GM12878 (cell line): ENCODE results near the gene PDE6B. TPM values are rescaled to one million over a fixed set of nuclear protein-coding genes. Genes with fewer than 3 reads are reported as not detected.

Experiments
- ATAC-seq: fragments of 200-7000 bp; cut with Tn5 transposase; 3 replicates; pipeline ENCODE4 v1.9.1; 2020; ENCODE audit warnings: mild to moderate bottlenecking, moderate library complexity
- BruUV-seq: library from RNA; stranded (reverse); fragments of 400-500 nt; replicated peaks from 2 replicates; lab custom pipeline; 2021; lab: Mats Ljungman, UMichigan
- CTCF ChIA-PET: fragments of 300-600 bp; sonication (Branson Sonifier 250); formaldehyde crosslinking; extraction: SDS; loops from one replicate; lab custom pipeline; 2021; ENCODE audit warnings: inconsistent platforms; lab: Yijun Ruan, JAX
- POLR2A ChIA-PET: fragments of 350-600 bp; formaldehyde crosslinking; extraction: SDS; loops from one replicate; lab custom pipeline; 2021; ENCODE audit warnings: inconsistent platforms; lab: Charles Lee
- RAD21 ChIA-PET: fragments of 300-600 bp; sonication (Branson Sonifier 250); formaldehyde crosslinking; loops from one replicate; lab custom pipeline; 2023; ENCODE audit warnings: antibody characterized with exemption; ENCODE audit not compliant: unreplicated experiment; lab: Charles Lee
- SMC1A ChIA-PET: fragments of 300-600 bp; sonication (Branson Sonifier 250); formaldehyde crosslinking; loops from one replicate; lab custom pipeline; 2023; ENCODE audit not compliant: unreplicated experiment, uncharacterized antibody; lab: Charles Lee
- DNase-seq: peaks from one replicate; pipeline ENCODE4 v3.0.0-alpha.2; 2011; ENCODE audit warnings: low read depth, low spot score
- FAIRE-seq: peaks from 3 replicates; lab custom pipeline; 2011; peaks lifted over from hg19 to GRCh38; lab: Jason Lieb, UNC
- H2AFZ ChIP-seq: 2 replicates; pipeline ENCODE4 v1.6.0; 2011; ENCODE audit warnings: low read depth, low read length, control low read depth; ENCODE audit not compliant: control insufficient read depth
- H3K27ac ChIP-seq: 2 replicates; pipeline ENCODE4 v1.5.1; 2011; ENCODE audit warnings: control low read depth; ENCODE audit not compliant: control insufficient read depth, insufficient read depth
- H3K27me3 ChIP-seq, 2 experiments: replicated peaks in 1 of 2; 2 replicates each; pipeline versions ENCODE4 v1.6.0 to v1.6.1; 2011; ENCODE audit warnings: low read length in 1 of 2; ENCODE audit not compliant: control insufficient read depth in 2 of 2, insufficient read depth in 2 of 2
- H3K36me3 ChIP-seq, 2 experiments: 2 replicates each; pipeline ENCODE4 v1.5.1; 2011; ENCODE audit warnings: low read length in 1 of 2; ENCODE audit not compliant: control insufficient read depth in 2 of 2, insufficient read depth in 2 of 2
- H3K4me1 ChIP-seq: 2 replicates; pipeline ENCODE4 v1.6.1; 2011; ENCODE audit warnings: mild to moderate bottlenecking, low read length, moderate library complexity, mixed read lengths; ENCODE audit not compliant: control insufficient read depth, insufficient read depth
- H3K4me2 ChIP-seq: 2 replicates; pipeline ENCODE4 v1.6.0; 2011; ENCODE audit warnings: control low read depth; ENCODE audit not compliant: control insufficient read depth, insufficient read depth
- H3K4me3 ChIP-seq: fragments of 200-600 bp; sonication (generic); 2 replicates; pipeline ENCODE4 v1.5.1; 2016
- H3K79me2 ChIP-seq: 2 replicates; pipeline ENCODE4 v1.6.0; 2011; ENCODE audit warnings: low read length; ENCODE audit not compliant: control insufficient read depth, insufficient read depth
- H3K9ac ChIP-seq: 2 replicates; pipeline ENCODE4 v1.8.0; 2011; ENCODE audit warnings: low read length, control low read depth, mixed read lengths; ENCODE audit not compliant: control insufficient read depth, insufficient read depth
- H3K9me3 ChIP-seq: replicated peaks from 3 replicates; pipeline ENCODE4 v1.5.1; 2011; ENCODE audit warnings: mild to moderate bottlenecking, low read length; ENCODE audit not compliant: control insufficient read depth, insufficient read depth
- H4K20me1 ChIP-seq: 2 replicates; pipeline ENCODE4 v1.6.0; 2011; ENCODE audit not compliant: control insufficient read depth, insufficient read depth
- BCLAF1 ChIP-seq: fragments of 450-650 bp; IDR thresholded peaks from 2 replicates; pipeline ENCODE4 v1.6.1; 2017; ENCODE audit warnings: antibody characterized with exemption, mild to moderate bottlenecking, moderate library complexity
- CBFB ChIP-seq: IDR thresholded peaks from 2 replicates; pipeline ENCODE4 v1.6.1; 2016; ENCODE audit warnings: antibody characterized with exemption, low read depth
- DPF2 ChIP-seq: fragments of 450-650 bp; IDR thresholded peaks from 2 replicates; pipeline ENCODE4 v1.6.1; 2017; ENCODE audit warnings: mild to moderate bottlenecking
- E2F8 ChIP-seq: fragments of 450-650 bp; IDR thresholded peaks from 2 replicates; pipeline ENCODE4 v1.6.1; 2018; ENCODE audit warnings: mild to moderate bottlenecking, low read depth, moderate library complexity; ENCODE audit not compliant: partially characterized antibody
- GABPA ChIP-seq: IDR thresholded peaks from 2 replicates; pipeline ENCODE4 v1.6.1; 2014; ENCODE audit warnings: antibody characterized with exemption, low read depth, mild to moderate bottlenecking, inconsistent platforms
- JUND ChIP-seq: IDR thresholded peaks from 2 replicates; pipeline ENCODE4 v1.6.1; 2012; ENCODE audit warnings: low read depth, mild to moderate bottlenecking, low read length, improper control_type of control experiment, moderate library complexity
- KDM1A ChIP-seq: fragments of 200-600 bp; sonication (generic); IDR thresholded peaks from 2 replicates; pipeline ENCODE4 v1.6.1; 2016; ENCODE audit warnings: borderline replicate concordance
- MAX ChIP-seq: IDR thresholded peaks from 2 replicates; pipeline ENCODE4 v1.6.1; 2012; ENCODE audit warnings: low read depth, low read length, improper control_type of control experiment
- NR2C2 ChIP-seq: IDR thresholded peaks from 2 replicates; pipeline ENCODE4 v1.6.1; 2011; ENCODE audit warnings: borderline replicate concordance, low read depth; ENCODE audit not compliant: control insufficient read depth, insufficient read length
- PAX5 ChIP-seq: IDR thresholded peaks from 2 replicates; pipeline ENCODE4 v1.6.1; 2011; ENCODE audit warnings: low read depth, low read length, borderline replicate concordance
- SMC3 ChIP-seq: IDR thresholded peaks from 2 replicates; pipeline ENCODE4 v1.6.1; 2011; ENCODE audit warnings: low read length, improper control_type of control experiment, borderline replicate concordance
- WGBS: methylation state at CpG from one replicate; pipeline ENCODE4 v1.1.6; 2016; ENCODE audit warnings: low lambda C conversion rate; ENCODE audit not compliant: insufficient replicate concordance, insufficient coverage; ENCODE audit errors: missing lambda C conversion rate; 5-methylcytosine and 5-hydroxymethylcytosine counted together
- in situ Hi-C: fragments of 300-500 bp; cut with MboI; formaldehyde crosslinking; loops from 9 replicates; pipeline ENCODE4 v1.14.3; 2018; ENCODE audit warnings: mixed read lengths
- intact Hi-C: fragments of 100-400 bp; cut with micrococcal nuclease; formaldehyde crosslinking; loops from one replicate; pipeline ENCODE4 v1.14.2; 2022; ENCODE audit not compliant: unreplicated experiment
- polyA plus RNA-seq, 11 experiments: library from polyadenylated mRNA; depleted of rRNA in 4 of 11; unstranded in 6 of 11; stranded (reverse) in 5 of 11; fragments of >200 nt; fragmentation: Nextera tagmentation in 4 of 11; fragmentation: Illumina TruSeq in 1 of 11; extraction: Ambion mirVana in 4 of 11; extraction: Trizol in 1 of 11; gene quantifications; 1 replicate in 1 of 11; 2 replicates in 10 of 11; pipeline versions ENCODE4 v1.2.1 to v1.2.3, GENCODE V29; 2011 to 2016; ENCODE audit warnings: inconsistent platforms in 2 of 11, missing spikeins in 2 of 11, low read depth in 1 of 11
- total RNA-seq, 4 experiments: library from RNA; depleted of rRNA in 3 of 4; stranded (reverse); fragments of >200 nt in 3 of 4; fragmentation: Illumina TruSeq in 1 of 4; extraction: Trizol in 1 of 4; gene quantifications; 2 replicates each; pipeline versions ENCODE4 v1.2.1 to v1.2.3, GENCODE V29; 2013 to 2021

PDE6B gene
- total and polyA plus RNA-seq, 10 of the 15 experiments (the other 5 are each of a cell fraction or from before 2014, with no cell fraction given): 2.6 to 6.4 (median 3.8) TPM

DNA sequence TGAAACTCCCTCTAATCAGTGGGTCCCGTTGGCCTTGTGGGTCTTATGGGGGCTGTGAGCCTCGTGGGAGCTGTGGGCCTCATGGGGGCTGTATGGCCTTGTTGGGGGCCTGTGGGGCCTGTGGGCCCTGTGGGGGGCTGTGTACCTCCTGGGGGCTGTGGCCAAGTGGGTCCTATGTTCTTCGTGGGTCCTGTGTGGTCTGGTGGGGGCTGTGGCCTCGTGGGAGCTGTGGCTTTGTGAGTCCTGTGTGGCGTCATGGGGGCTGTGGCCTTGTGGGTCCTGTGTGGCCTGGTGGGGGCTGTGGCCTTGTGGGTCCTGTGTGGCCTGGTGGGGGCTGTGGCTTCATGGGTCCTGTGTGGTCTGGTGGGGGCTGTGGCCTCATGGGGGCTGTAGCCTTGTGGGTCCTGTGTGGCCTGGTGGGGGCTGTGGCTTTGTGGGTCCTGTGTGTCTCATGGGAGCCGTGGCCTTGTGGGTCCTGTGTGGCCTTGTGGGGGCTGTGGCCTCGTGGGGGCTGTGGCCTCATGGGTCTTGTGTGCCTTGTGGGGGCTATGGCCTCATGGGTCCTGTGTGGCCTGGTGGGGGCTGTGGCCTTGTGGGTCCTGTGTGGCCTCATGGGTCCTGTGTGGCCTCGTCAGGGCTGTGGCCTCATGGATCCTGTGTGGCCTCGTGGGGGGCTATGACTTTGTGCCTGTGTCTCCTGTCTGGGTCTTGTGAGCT, 87.7 kb downstream of the PDE6B start:
- BruUV-seq: no TSS peak
- Histone ChIP-seq H3K27ac (no peak overlapping the region), H3K4me2 (no peak overlapping the region), H4K20me1 (no peaks in the 10 kb centered on the region), H3K4me1 (no peaks in the 10 kb centered on the region), H3K79me2 (peaks cover 36% of the 10 kb centered on the region), H3K9me3 (no peaks in the 10 kb centered on the region), H3K4me3 (no peak overlapping the region), H2AFZ (no peak overlapping the region), H3K36me3 (peaks cover 2 to 3% of the 10 kb centered on the region in 2 experiments; a peak in 3 of 4 replicates), H3K9ac (no peak overlapping the region), H3K27me3 (no peaks in the 10 kb centered on the region)
- no peak for TF ChIP-seq MAX
- 0 out of 2 replicates have a peak, but pooled peaks have one; percentile 25 for TF ChIP-seq PAX5
- ChIA-PET CTCF (no interaction called here), POLR2A (no interaction called here), SMC1A (no interaction called here), RAD21 (no interaction called here)
- WGBS: 62% methylated on average over 9 of the region's 9 CpGs
- DNase-seq (no peak), ATAC-seq (no peak), FAIRE-seq (no peak)
- intact Hi-C loops (no loop called here), in situ Hi-C loops (no loop called here)

DNA sequence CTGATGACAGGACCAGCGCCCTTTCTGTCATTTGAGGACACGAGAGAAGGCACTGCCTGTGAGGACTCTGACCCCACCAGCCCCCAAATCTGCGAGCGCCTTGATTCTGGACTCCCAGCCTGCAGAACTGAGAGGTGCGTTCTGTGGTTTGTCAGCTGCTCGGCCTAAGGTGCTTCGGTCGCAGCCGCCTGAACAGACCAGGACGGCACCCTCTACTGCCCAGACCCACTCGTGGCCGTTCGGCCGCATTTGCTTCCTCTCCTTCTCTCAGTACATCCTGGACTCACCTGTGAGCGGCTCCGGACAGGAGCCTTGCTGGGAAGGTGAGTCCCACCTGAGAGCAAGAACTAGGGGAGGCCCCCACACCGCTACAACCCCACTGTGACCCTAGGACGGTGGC, 88.7 kb downstream of the PDE6B start:
- Histone ChIP-seq H3K27ac (no peak overlapping the region), H3K79me2 (peaks cover 30% of the 10 kb centered on the region), H3K27me3 (no peaks in the 10 kb centered on the region), H3K4me2 (no peak overlapping the region), H3K36me3 (peaks cover 0 to 3% of the 10 kb centered on the region in 2 experiments; a peak in 2 of 4 replicates), H3K4me1 (no peaks in the 10 kb centered on the region), H2AFZ (no peak overlapping the region), H4K20me1 (no peaks in the 10 kb centered on the region), H3K9ac (no peak overlapping the region), H3K9me3 (no peaks in the 10 kb centered on the region), H3K4me3 (no peak overlapping the region)
- DNase-seq (no peak), FAIRE-seq (no peak), ATAC-seq (no peak)
- intact Hi-C loops: no loop called here
- no TSS peak for BruUV-seq
- 96% methylated on average over 18 of the region's 18 CpGs for WGBS
- ChIA-PET RAD21 (no interaction called here), POLR2A (no interaction called here), CTCF (no interaction called here), SMC1A (no interaction called here)
- in situ Hi-C loops: no loop called here
- TF ChIP-seq KDM1A: no peak
- TF ChIP-seq E2F8: no peak
- TF ChIP-seq DPF2: no peak
- no peak for TF ChIP-seq GABPA
- TF ChIP-seq JUND: no peak
- no peak for TF ChIP-seq BCLAF1
- TF ChIP-seq NR2C2: no peak
- TF ChIP-seq SMC3: no peak
- no peak for TF ChIP-seq CBFB
